ENCODE data around the gene ACVRL1.

Gene ACVRL1

GRCh38 chr12:51932218-51933076 lies 25.1 kb downstream of the ACVRL1 start:
- Histone ChIP-seq H2AFZ (ENCODE audit: low read length, unreplicated experiment) (no peak overlapping the region), H3K36me3 (ENCODE audit: insufficient read depth, low read length) (no peaks in the 10 kb centered on the region), H3K27ac (ENCODE audit: low read depth, low read length) (no peak overlapping the region), H3K4me3 (ENCODE audit: low read depth, low read length) (no peak overlapping the region), H3K79me2 (ENCODE audit: control insufficient read depth, insufficient read depth, low read length, unreplicated experiment) (no peaks in the 10 kb centered on the region), H3K4me1 (ENCODE audit: control insufficient read depth, insufficient read depth, low read length, unreplicated experiment) (no peaks in the 10 kb centered on the region), H3K27me3 (ENCODE audit: insufficient read depth, low read length) (no peaks in the 10 kb centered on the region)

GRCh38 chr12:51934080-51934479 lies 26.8 kb downstream of the ACVRL1 start:
- no peaks in the 10 kb centered on the region for H3K27me3 ChIP-seq (ENCODE audit: insufficient read depth, low read length)
- H3K79me2 ChIP-seq (ENCODE audit: control insufficient read depth, insufficient read depth, low read length, unreplicated experiment), result no peaks in the 10 kb centered on the region
- H3K4me1 ChIP-seq (ENCODE audit: control insufficient read depth, insufficient read depth, low read length, unreplicated experiment), result no peaks in the 10 kb centered on the region
- no peak overlapping the region for H2AFZ ChIP-seq (ENCODE audit: low read length, unreplicated experiment)
- H3K4me3 ChIP-seq (ENCODE audit: low read depth, low read length), result no peak overlapping the region
- no peak overlapping the region for H3K27ac ChIP-seq (ENCODE audit: low read depth, low read length)
- H3K36me3 ChIP-seq (ENCODE audit: insufficient read depth, low read length), result no peaks in the 10 kb centered on the region

GRCh38 chr12:51937926-51938325 lies 30.6 kb downstream of the ACVRL1 start:
- no peak overlapping the region for H3K4me3 ChIP-seq (ENCODE audit: low read depth, low read length)
- 0 out of 2 replicates have a peak, but pooled peaks cover 4% of the 10 kb centered on the region for H3K27me3 ChIP-seq (ENCODE audit: insufficient read depth, low read length)
- H3K36me3 ChIP-seq (ENCODE audit: insufficient read depth, low read length), result no peaks in the 10 kb centered on the region
- peaks cover 8% of the 10 kb centered on the region for H3K4me1 ChIP-seq (ENCODE audit: control insufficient read depth, insufficient read depth, low read length, unreplicated experiment)
- H3K27ac ChIP-seq (ENCODE audit: low read depth, low read length), result no peak overlapping the region
- no peaks in the 10 kb centered on the region for H3K79me2 ChIP-seq (ENCODE audit: control insufficient read depth, insufficient read depth, low read length, unreplicated experiment)
- H2AFZ ChIP-seq (ENCODE audit: low read length, unreplicated experiment), result no peak overlapping the region

GRCh38 chr12:51938726-51939125 lies 31.4 kb downstream of the ACVRL1 start:
- H2AFZ ChIP-seq (ENCODE audit: low read length, unreplicated experiment), result no peak overlapping the region
- H3K27me3 ChIP-seq (ENCODE audit: insufficient read depth, low read length), result 0 out of 2 replicates have a peak, but pooled peaks cover 4% of the 10 kb centered on the region
- H3K4me1 ChIP-seq (ENCODE audit: control insufficient read depth, insufficient read depth, low read length, unreplicated experiment), result peaks cover 8% of the 10 kb centered on the region
- no peak overlapping the region for H3K4me3 ChIP-seq (ENCODE audit: low read depth, low read length)
- no peaks in the 10 kb centered on the region for H3K36me3 ChIP-seq (ENCODE audit: insufficient read depth, low read length)
- no peaks in the 10 kb centered on the region for H3K79me2 ChIP-seq (ENCODE audit: control insufficient read depth, insufficient read depth, low read length, unreplicated experiment)
- no peak overlapping the region for H3K27ac ChIP-seq (ENCODE audit: low read depth, low read length)

GRCh38 chr12:51941011-51941581 lies 33.8 kb downstream of the ACVRL1 start:
- Histone ChIP-seq H3K79me2 (ENCODE audit: control insufficient read depth, insufficient read depth, low read length, unreplicated experiment) (no peaks in the 10 kb centered on the region), H2AFZ (ENCODE audit: low read length, unreplicated experiment) (no peak overlapping the region), H3K4me1 (ENCODE audit: control insufficient read depth, insufficient read depth, low read length, unreplicated experiment) (peaks cover 8% of the 10 kb centered on the region), H3K4me3 (ENCODE audit: low read depth, low read length) (no peak overlapping the region), H3K27ac (ENCODE audit: low read depth, low read length) (no peak overlapping the region), H3K27me3 (ENCODE audit: insufficient read depth, low read length) (0 out of 2 replicates have a peak, but pooled peaks cover 4% of the 10 kb centered on the region), H3K36me3 (ENCODE audit: insufficient read depth, low read length) (no peaks in the 10 kb centered on the region)

- no peak overlapping the region for H2AFZ ChIP-seq (ENCODE audit: low read length, unreplicated experiment)
Observed at GRCh38 chr12:51941604-51942003, 34.3 kb downstream of the ACVRL1 start.

GRCh38 chr12:51942056-51942455 lies 34.8 kb downstream of the ACVRL1 start:
- no peak overlapping the region for H3K27ac ChIP-seq (ENCODE audit: low read depth, low read length)
- no peaks in the 10 kb centered on the region for H3K36me3 ChIP-seq (ENCODE audit: insufficient read depth, low read length)
- H3K27me3 ChIP-seq (ENCODE audit: insufficient read depth, low read length), result 0 out of 2 replicates have a peak, but pooled peaks cover 4% of the 10 kb centered on the region
- no peaks in the 10 kb centered on the region for H3K79me2 ChIP-seq (ENCODE audit: control insufficient read depth, insufficient read depth, low read length, unreplicated experiment)
- H2AFZ ChIP-seq (ENCODE audit: low read length, unreplicated experiment), result no peak overlapping the region
- H3K4me1 ChIP-seq (ENCODE audit: control insufficient read depth, insufficient read depth, low read length, unreplicated experiment), result peaks cover 8% of the 10 kb centered on the region
- H3K4me3 ChIP-seq (ENCODE audit: low read depth, low read length), result no peak overlapping the region

More at GRCh38 chr12:51941604-51942003, 34.3 kb downstream of the ACVRL1 start:
- Histone ChIP-seq H3K27me3 (ENCODE audit: insufficient read depth, low read length) (0 out of 2 replicates have a peak, but pooled peaks cover 4% of the 10 kb centered on the region), H3K36me3 (ENCODE audit: insufficient read depth, low read length) (no peaks in the 10 kb centered on the region), H3K4me3 (ENCODE audit: low read depth, low read length) (no peak overlapping the region), H3K4me1 (ENCODE audit: control insufficient read depth, insufficient read depth, low read length, unreplicated experiment) (peaks cover 8% of the 10 kb centered on the region), H3K79me2 (ENCODE audit: control insufficient read depth, insufficient read depth, low read length, unreplicated experiment) (no peaks in the 10 kb centered on the region), H3K27ac (ENCODE audit: low read depth, low read length) (no peak overlapping the region)

GRCh38 chr12:51942501-51943000 lies 35.2 kb downstream of the ACVRL1 start:
- Histone ChIP-seq H3K79me2 (ENCODE audit: control insufficient read depth, insufficient read depth, low read length, unreplicated experiment) (no peaks in the 10 kb centered on the region), H3K36me3 (ENCODE audit: insufficient read depth, low read length) (no peaks in the 10 kb centered on the region), H3K4me1 (ENCODE audit: control insufficient read depth, insufficient read depth, low read length, unreplicated experiment) (peaks cover 8% of the 10 kb centered on the region), H3K27ac (ENCODE audit: low read depth, low read length) (no peak overlapping the region), H2AFZ (ENCODE audit: low read length, unreplicated experiment) (no peak overlapping the region), H3K27me3 (ENCODE audit: insufficient read depth, low read length) (peaks cover 7% of the 10 kb centered on the region; the same call in 1 of the 2 replicates), H3K4me3 (ENCODE audit: low read depth, low read length) (no peak overlapping the region)

GRCh38 chr12:51943346-51943745 lies 36.0 kb downstream of the ACVRL1 start:
- H3K79me2 ChIP-seq (ENCODE audit: control insufficient read depth, insufficient read depth, low read length, unreplicated experiment), result no peaks in the 10 kb centered on the region
- no peak overlapping the region for H3K27ac ChIP-seq (ENCODE audit: low read depth, low read length)
- peaks cover 8% of the 10 kb centered on the region; the same call in 1 of the 2 replicates for H3K27me3 ChIP-seq (ENCODE audit: insufficient read depth, low read length)
- H2AFZ ChIP-seq (ENCODE audit: low read length, unreplicated experiment), result no peak overlapping the region
- no peak overlapping the region for H3K4me3 ChIP-seq (ENCODE audit: low read depth, low read length)
- H3K4me1 ChIP-seq (ENCODE audit: control insufficient read depth, insufficient read depth, low read length, unreplicated experiment), result peaks cover 8% of the 10 kb centered on the region
- H3K36me3 ChIP-seq (ENCODE audit: insufficient read depth, low read length), result no peaks in the 10 kb centered on the region

GRCh38 chr12:51944608-51945233 lies 37.4 kb downstream of the ACVRL1 start:
- no peak overlapping the region for H3K27ac ChIP-seq (ENCODE audit: low read depth, low read length)
- peaks cover 8% of the 10 kb centered on the region for H3K4me1 ChIP-seq (ENCODE audit: control insufficient read depth, insufficient read depth, low read length, unreplicated experiment)
- H3K79me2 ChIP-seq (ENCODE audit: control insufficient read depth, insufficient read depth, low read length, unreplicated experiment), result no peaks in the 10 kb centered on the region
- no peak overlapping the region for H3K4me3 ChIP-seq (ENCODE audit: low read depth, low read length)
- H2AFZ ChIP-seq (ENCODE audit: low read length, unreplicated experiment), result no peak overlapping the region
- H3K36me3 ChIP-seq (ENCODE audit: insufficient read depth, low read length), result no peaks in the 10 kb centered on the region
- peaks cover 8% of the 10 kb centered on the region; the same call in 1 of the 2 replicates for H3K27me3 ChIP-seq (ENCODE audit: insufficient read depth, low read length)

Data from ACC112 (cell line).